Neural cell (in vitro differentiated cells): ENCODE measurements around the gene UHMK1.

Experiments used
- CTCF ChIP-seq: fragments of 450-650 bp; IDR thresholded peaks from 2 replicates; pipeline ENCODE4 v1.5.1; 2014; ENCODE audit warnings: antibody characterized with exemption, mild to moderate bottlenecking, moderate library complexity; ENCODE audit not compliant: poor library complexity, severe bottlenecking
- EP300 ChIP-seq: fragments of 450-650 bp; conservative IDR thresholded peaks from 2 replicates; pipeline ENCODE4 v1.6.1; 2014; ENCODE audit warnings: antibody characterized with exemption, mild to moderate bottlenecking, moderate library complexity; ENCODE audit not compliant: poor library complexity, severe bottlenecking
- EZH2 ChIP-seq: fragments of 200-600, 300-800 bp; shearing (Covaris generic), sonication (generic); IDR thresholded peaks from 2 replicates; pipeline ENCODE4 v1.6.1; 2014; ENCODE audit warnings: antibody characterized with exemption, low read length, borderline replicate concordance, mild to moderate bottlenecking; ENCODE audit not compliant: insufficient read depth, poor library complexity, severe bottlenecking

- TF ChIP-seq EP300: no peak
- no peak for TF ChIP-seq CTCF
- TF ChIP-seq EZH2: no peak
These were observed 51.4 kb downstream of the UHMK1 start for GRCh38 chr1:162549001-162549400.
